ENCODE measurements around the gene ADGRB2. TPM values are rescaled to one million over a fixed set of nuclear protein-coding genes. Genes with fewer than 3 reads are reported as not detected.

ADGRB2 gene
- total RNA-seq, 1 experiment from 2014 or later, result 10.9 TPM

DNA sequence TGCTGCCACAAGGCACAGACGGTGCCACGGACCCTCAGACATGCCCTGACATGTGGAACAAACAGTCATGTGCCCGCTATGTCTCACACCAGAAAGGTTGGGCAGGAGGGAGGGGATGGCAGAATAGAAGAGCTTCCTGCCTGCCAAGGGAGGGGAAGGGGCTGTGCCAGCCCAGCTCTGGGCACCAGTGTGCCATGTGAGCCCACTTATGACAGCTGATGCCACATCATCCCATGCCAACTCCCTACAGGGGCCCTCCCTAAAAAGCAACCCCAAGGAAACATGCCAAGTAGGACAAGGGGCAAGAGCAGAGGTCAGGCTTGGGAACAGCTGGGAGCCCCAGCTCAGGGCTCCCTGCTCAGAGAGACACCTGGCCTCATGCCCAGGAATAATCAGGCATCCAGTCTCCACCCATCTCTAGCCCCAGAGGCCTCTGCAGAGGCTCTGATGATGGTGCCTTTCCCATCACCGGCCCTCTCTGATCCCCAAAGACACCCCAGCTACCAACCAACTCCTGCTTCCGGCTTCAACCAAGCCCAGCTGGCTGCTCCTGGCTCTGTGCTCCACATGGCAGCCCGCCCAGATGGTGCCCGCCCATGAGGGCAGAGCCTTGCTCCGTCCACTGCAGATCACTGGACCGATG is 10.3 kb downstream of the ADGRB2 start:
- WGBS (ENCODE audit: extremely low coverage, insufficient read length, low lambda C conversion rate), result no CpG with 5 or more reads among the region's 9 CpGs
- Histone ChIP-seq H3K9ac (ENCODE audit: extremely low read depth, insufficient read length, low read length) (no peak overlapping the region), H3T11ph (ENCODE audit: low read length) (no peak overlapping the region), H2AFZ (ENCODE audit: low read length) (no peak overlapping the region), H2AK5ac (ENCODE audit: insufficient read length, low read length) (no peak overlapping the region), H4K91ac (ENCODE audit: insufficient read length, low read depth, low read length) (no peak overlapping the region), H3K23me2 (ENCODE audit: insufficient read length, low read depth, low read length, poor library complexity, severe bottlenecking) (no peaks in the 10 kb centered on the region), H3K27me3 (ENCODE audit: insufficient read depth, low read length) (no peaks in the 10 kb centered on the region), H2BK5ac (ENCODE audit: insufficient read length, low read length) (no peak overlapping the region), H3K14ac (ENCODE audit: insufficient read depth, low read length) (no peak overlapping the region; the same call in 1 of the 2 replicates), H2BK20ac (ENCODE audit: low read depth, low read length, poor library complexity, severe bottlenecking) (no peak overlapping the region), H2BK15ac (ENCODE audit: low read depth, low read length) (no peak overlapping the region), H3K79me2 (ENCODE audit: insufficient read depth, low read length) (no peaks in the 10 kb centered on the region), H3K23ac (ENCODE audit: insufficient read length, low read depth, low read length) (no peak overlapping the region), H4K8ac (replicated peaks; ENCODE audit: insufficient read length, low read depth, low read length) (no peak overlapping the region), H3K18ac (ENCODE audit: insufficient read length, low read depth, low read length) (no peak overlapping the region), H2BK120ac (ENCODE audit: low read depth, low read length, poor library complexity, severe bottlenecking) (no peak overlapping the region), H4K5ac (ENCODE audit: insufficient read length, low read depth, low read length) (no peak overlapping the region), H3K4me2 (ENCODE audit: insufficient read depth, insufficient read length, low read length) (no peak overlapping the region), H3K79me1 (ENCODE audit: insufficient read depth, low read depth, low read length, poor library complexity, severe bottlenecking) (no peaks in the 10 kb centered on the region), H3K4ac (ENCODE audit: low read depth, low read length) (no peak overlapping the region), H3K4me1 (ENCODE audit: insufficient read depth, low read length) (peaks cover 7% of the 10 kb centered on the region; the same call in 1 of the 2 replicates), H2BK12ac (ENCODE audit: insufficient read length, low read depth, low read length) (no peak overlapping the region), H3K27ac (ENCODE audit: insufficient read length, low read depth, low read length) (no peak overlapping the region), H3K9me3 (ENCODE audit: control insufficient read depth, low read depth, low read length) (no peaks in the 10 kb centered on the region), H4K20me1 (ENCODE audit: control insufficient read depth, insufficient read depth, insufficient read length) (no peaks in the 10 kb centered on the region), H3K56ac (ENCODE audit: insufficient read length, low read depth, low read length) (no peak overlapping the region)
- Mint-ChIP-seq H3K27ac (no peak overlapping the region), H3K36me3 (ENCODE audit: insufficient read depth in 1 of 3, low read depth in 3 of 3) (no peaks in the 10 kb centered on the region), H3K4me1 (peaks cover 32 to 44% of the 10 kb centered on the region in 2 experiments), H3K27me3 (ENCODE audit: low read depth) (0 out of 2 replicates have a peak, but pooled peaks cover 2% of the 10 kb centered on the region), H3K9me3 (no peaks in the 10 kb centered on the region; a peak in 1 of 5 replicates), H3K4me3 (no peak overlapping the region)
- TF ChIP-seq, protein P1, sequence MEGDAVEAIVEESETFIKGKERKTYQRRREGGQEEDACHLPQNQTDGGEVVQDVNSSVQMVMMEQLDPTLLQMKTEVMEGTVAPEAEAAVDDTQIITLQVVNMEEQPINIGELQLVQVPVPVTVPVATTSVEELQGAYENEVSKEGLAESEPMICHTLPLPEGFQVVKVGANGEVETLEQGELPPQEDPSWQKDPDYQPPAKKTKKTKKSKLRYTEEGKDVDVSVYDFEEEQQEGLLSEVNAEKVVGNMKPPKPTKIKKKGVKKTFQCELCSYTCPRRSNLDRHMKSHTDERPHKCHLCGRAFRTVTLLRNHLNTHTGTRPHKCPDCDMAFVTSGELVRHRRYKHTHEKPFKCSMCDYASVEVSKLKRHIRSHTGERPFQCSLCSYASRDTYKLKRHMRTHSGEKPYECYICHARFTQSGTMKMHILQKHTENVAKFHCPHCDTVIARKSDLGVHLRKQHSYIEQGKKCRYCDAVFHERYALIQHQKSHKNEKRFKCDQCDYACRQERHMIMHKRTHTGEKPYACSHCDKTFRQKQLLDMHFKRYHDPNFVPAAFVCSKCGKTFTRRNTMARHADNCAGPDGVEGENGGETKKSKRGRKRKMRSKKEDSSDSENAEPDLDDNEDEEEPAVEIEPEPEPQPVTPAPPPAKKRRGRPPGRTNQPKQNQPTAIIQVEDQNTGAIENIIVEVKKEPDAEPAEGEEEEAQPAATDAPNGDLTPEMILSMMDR (conservative IDR thresholded peaks at IDR 0.05), result no peak
- DNase-seq, result no peak
